Neural cell (in vitro differentiated cells): ENCODE data around the gene PLIN1.

Experiments
- CTCF ChIP-seq: fragments of 450-650 bp; IDR thresholded peaks from 2 replicates; pipeline ENCODE4 v1.5.1; 2014; ENCODE audit warnings: antibody characterized with exemption, mild to moderate bottlenecking, moderate library complexity; ENCODE audit not compliant: poor library complexity, severe bottlenecking
- EP300 ChIP-seq: fragments of 450-650 bp; conservative IDR thresholded peaks from 2 replicates; pipeline ENCODE4 v1.6.1; 2014; ENCODE audit warnings: antibody characterized with exemption, mild to moderate bottlenecking, moderate library complexity; ENCODE audit not compliant: poor library complexity, severe bottlenecking
- EZH2 ChIP-seq: fragments of 200-600, 300-800 bp; shearing (Covaris generic), sonication (generic); IDR thresholded peaks from 2 replicates; pipeline ENCODE4 v1.6.1; 2014; ENCODE audit warnings: antibody characterized with exemption, low read length, borderline replicate concordance, mild to moderate bottlenecking; ENCODE audit not compliant: insufficient read depth, poor library complexity, severe bottlenecking
- MXI1 ChIP-seq: fragments of 450-650 bp; conservative IDR thresholded peaks from 2 replicates; pipeline ENCODE4 v1.6.1; 2014; ENCODE audit warnings: antibody characterized with exemption, mild to moderate bottlenecking; ENCODE audit not compliant: poor library complexity, severe bottlenecking
- POLR2AphosphoS5 ChIP-seq: IDR thresholded peaks from 2 replicates; pipeline ENCODE4 v1.6.1; 2012
- RAD21 ChIP-seq: fragments of 450-650 bp; conservative IDR thresholded peaks from 2 replicates; pipeline ENCODE4 v1.6.1; 2014; ENCODE audit warnings: antibody characterized with exemption, mild to moderate bottlenecking, moderate library complexity
- SMC3 ChIP-seq: fragments of 450-650 bp; conservative IDR thresholded peaks from 2 replicates; pipeline ENCODE4 v1.6.1; 2014; ENCODE audit warnings: antibody characterized with exemption, mild to moderate bottlenecking, moderate library complexity; ENCODE audit not compliant: poor library complexity
- TAF1 ChIP-seq: IDR thresholded peaks from 2 replicates; pipeline ENCODE4 v1.6.1; 2012; ENCODE audit warnings: low read depth

GRCh38 chr15:89633585-89633984 lies 45.6 kb downstream of the PLIN1 start:
- no peak for TF ChIP-seq MXI1
- TF ChIP-seq CTCF, result no peak
- TF ChIP-seq TAF1, result no peak
- TF ChIP-seq EP300, result no peak
- TF ChIP-seq EZH2, result no peak
- no peak for TF ChIP-seq RAD21
- TF ChIP-seq POLR2AphosphoS5, result no peak
- no peak for TF ChIP-seq SMC3
